SK-N-MC (cell line): Measurements from ENCODE around the gene SCNN1B.

Experiments
- EZH2 ChIP-seq: fragments of 200-600 bp; sonication (generic); IDR thresholded peaks from one replicate; pipeline ENCODE4 v1.6.1; 2017; ENCODE audit warnings: antibody characterized with exemption
- FOXP2 ChIP-seq: optimal IDR thresholded peaks from 2 replicates; pipeline ENCODE3; 2011; ENCODE audit warnings: mild to moderate bottlenecking, moderate library complexity; ENCODE audit not compliant: insufficient read depth; ENCODE audit errors: extremely low read length, control extremely low read depth
- POLR2AphosphoS5 ChIP-seq: IDR thresholded peaks from 2 replicates; pipeline ENCODE4 v1.6.1; 2012; ENCODE audit warnings: mild to moderate bottlenecking, low read depth, low read length, borderline replicate concordance

GRCh38 chr16:23345237-23345636 is 43.1 kb downstream of the SCNN1B start:
- TF ChIP-seq POLR2AphosphoS5 (no peak), EZH2 (no peak), FOXP2 (no peak)
